HG03521 (cell line): ENCODE data around the gene ERAL1.
"Not testable (repeated sequence)": the region's sequence is repeated elsewhere in the genome, so short reads cannot be mapped to it uniquely, and the experiment has no call there.

Experiments used
- ATAC-seq: cut with Tn5 transposase; IDR thresholded peaks from one replicate; pipeline ENCODE4 v1.9.1; 2021; ENCODE audit warnings: mild to moderate bottlenecking, moderate library complexity; ENCODE audit not compliant: unreplicated experiment

Gene ERAL1

DNA sequence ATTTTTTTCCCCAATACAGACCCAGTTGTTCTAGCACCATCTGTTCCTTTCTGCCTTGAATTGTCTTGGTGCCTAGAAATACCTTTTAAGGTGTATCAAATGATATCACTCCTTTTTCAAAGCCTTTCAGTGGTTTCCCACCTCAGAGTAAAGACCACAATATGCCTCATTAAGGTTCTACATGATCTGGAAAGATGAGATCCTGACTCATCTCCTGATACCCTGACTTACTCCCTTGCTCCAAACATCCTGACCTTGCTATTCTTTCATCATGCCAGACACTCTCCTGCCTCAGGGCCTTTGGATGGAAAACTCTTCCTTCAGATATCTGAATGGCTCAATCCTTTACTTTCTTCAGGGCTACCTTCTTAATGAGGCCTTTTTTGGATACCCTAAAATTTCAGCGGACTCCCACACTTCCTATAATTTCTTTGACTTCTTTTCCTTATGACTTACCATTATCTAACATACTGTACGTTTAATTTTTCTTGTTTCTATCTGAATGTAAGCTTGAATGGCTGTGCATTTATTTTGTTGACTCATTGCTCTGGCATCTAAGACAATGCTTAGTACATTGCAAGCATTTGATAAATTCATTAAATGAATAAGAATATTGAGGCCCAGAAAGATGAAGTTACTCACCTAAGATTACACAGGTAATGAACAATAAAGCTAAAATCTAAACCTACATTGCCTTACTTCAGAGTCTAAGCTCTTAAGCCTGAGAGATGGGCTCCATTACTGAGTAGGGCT, 23.5 kb downstream of the ERAL1 start:
- no peak for ATAC-seq

GRCh38 chr17:28878981-28879380, 24.2 kb downstream of the ERAL1 start:
- ATAC-seq, result no peak

GRCh38 chr17:28879886-28880571, 25.2 kb downstream of the ERAL1 start:
- ATAC-seq, result no peak

DNA sequence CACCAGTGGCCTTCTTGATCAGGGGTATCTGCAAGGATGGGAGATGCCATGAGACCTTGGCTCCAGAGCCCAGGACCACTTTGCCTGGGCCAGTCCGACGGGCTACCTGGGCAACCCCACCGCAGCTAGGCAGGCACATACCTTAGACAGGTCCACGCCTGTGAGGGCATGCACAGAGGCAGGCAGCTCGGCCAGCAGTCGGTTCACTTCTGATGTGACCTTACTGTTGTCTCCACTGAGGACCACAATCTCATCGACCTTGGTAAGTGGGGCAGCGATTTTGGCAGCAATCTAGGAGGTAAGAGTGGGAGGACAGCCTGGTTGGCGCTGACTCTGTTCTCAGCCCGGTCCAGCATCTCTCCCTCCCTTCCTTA, 25.7 kb downstream of the ERAL1 start:
- ATAC-seq, result no peak

- no peak for ATAC-seq
Observed at GRCh38 chr17:28881533-28882056, 26.8 kb downstream of the ERAL1 start.

DNA sequence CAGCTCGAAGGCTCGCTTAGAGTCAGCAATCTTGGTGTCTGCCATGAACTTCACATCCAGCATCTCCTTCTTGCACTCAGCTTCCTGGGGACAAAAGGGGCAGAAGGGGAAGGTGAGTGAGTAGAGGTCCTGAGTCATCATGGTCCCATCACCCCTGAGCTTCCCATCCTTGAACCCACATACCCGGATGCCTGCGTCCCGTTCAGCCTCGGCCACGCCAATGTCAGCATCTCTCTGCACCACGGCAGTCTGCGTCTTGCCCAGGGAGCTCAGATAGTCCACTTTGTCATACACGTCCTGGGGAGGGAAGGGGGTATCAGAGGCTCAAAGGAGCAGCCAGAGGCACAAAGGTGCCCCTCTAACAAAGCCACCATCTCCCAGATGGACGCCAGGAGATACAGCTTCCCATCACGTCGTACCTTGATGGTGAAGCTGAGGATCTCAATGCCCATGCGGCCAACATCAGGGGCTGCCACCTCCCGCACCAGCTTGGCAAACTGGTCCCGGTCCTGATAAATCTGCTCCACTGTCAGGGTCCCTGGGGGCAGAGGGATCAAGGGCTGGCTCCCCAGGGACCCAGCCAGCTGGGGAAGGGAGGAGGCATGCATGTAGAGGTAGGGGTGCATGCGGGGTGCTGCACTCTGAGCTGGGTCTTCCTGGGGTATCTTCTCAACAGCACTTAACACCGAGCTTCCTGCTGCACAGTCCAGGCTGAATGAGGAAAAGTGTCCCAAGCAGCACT, 27.5 kb downstream of the ERAL1 start:
- ATAC-seq, result no peak

- ATAC-seq, result no peak
Observed at GRCh38 chr17:28883967-28884702, 29.3 kb downstream of the ERAL1 start.

- ATAC-seq, result no peak
Observed at GRCh38 chr17:28885363-28885762, 30.5 kb downstream of the ERAL1 start.

DNA sequence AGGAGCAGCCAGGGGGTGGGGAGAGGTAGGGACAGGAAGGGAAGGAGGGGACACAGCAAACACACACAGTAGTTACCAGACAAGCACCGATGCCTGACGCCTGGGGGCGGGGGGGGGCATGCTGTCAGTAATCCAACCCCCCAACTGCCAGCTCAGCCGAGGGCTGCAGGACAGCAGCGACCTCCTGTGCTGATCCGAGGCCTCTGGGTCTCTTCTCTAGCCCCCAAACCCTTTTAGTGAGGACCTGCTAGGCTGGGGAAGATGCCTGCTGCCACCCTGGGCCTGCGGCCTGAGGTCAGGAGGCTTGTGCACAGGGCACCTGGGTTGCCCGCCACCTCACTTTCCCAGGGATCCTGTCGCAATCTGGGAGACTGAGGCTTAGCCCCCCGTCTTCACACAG, 31.1 kb downstream of the ERAL1 start:
- no peak for ATAC-seq

GRCh38 chr17:28887871-28888471, 33.2 kb downstream of the ERAL1 start:
- ATAC-seq, result no peak

DNA sequence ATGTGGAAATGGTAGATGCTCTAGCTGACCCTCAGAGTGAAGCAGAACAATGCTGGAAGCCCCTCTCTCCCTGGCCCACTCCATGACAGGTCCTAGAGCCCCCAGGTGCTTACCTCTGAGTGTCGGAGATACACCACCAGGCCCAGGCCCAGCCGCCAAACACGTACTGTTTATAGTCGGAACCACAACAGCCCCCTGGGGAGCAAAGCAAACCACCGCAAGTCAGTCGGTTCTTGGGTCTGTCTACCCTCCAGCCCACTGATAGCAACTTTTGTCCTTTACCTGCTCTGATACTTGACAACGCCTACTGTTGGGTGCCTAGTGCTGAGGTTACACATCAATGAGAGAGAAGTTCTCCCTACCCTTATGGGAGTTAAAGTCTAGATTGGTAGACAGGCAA, 34.0 kb downstream of the ERAL1 start:
- ATAC-seq, result no peak

- no peak for ATAC-seq
Observed at GRCh38 chr17:28889996-28890395, 35.2 kb downstream of the ERAL1 start.

GRCh38 chr17:28891201-28891600, 36.4 kb downstream of the ERAL1 start:
- no peak for ATAC-seq

DNA sequence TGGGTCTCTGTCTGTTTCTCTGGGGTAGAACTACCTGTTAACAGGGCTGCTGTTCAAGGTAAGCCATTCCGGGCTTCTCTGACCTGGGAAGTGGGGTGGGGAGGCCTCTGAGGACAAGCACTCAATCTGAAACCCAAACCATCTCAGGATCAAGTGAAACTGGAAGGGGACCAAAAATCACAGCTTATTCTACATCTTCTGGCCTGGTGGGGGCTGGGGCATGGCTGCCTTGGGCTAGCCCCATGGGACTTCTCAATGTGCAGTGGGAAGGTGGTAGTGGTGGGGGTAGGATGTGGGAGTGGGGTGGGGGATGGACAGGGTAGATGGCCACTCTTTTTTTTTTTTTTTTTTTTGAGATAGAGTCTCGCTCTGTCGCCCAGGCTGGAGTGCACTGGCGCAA, 37.2 kb downstream of the ERAL1 start:
- ATAC-seq, result no peak

- ATAC-seq, result not testable (repeated sequence)
Observed at GRCh38 chr17:28893248-28894183, 38.7 kb downstream of the ERAL1 start.

- ATAC-seq, result no peak
Observed at GRCh38 chr17:28895794-28896447, 41.1 kb downstream of the ERAL1 start.

- ATAC-seq, result no peak
Observed at GRCh38 chr17:28896491-28896883, 41.7 kb downstream of the ERAL1 start.

GRCh38 chr17:28896884-28897768, 42.3 kb downstream of the ERAL1 start, which contains the start of gene FLOT2:
Gene FLOT2 (minus strand): TSS chr17:28897733. CDS start chr17:28897574, 159 bp downstream.
- no peak for ATAC-seq
